GM18873 (cell line): ENCODE data around the gene APOBEC3B.
"Not testable (repeated sequence)": the region's sequence is repeated elsewhere in the genome, so short reads cannot be mapped to it uniquely, and the experiment has no call there.

ENCODE experiments used
- ATAC-seq: cut with Tn5 transposase; IDR thresholded peaks from one replicate; pipeline ENCODE4 v1.9.1; 2021; ENCODE audit warnings: mild to moderate bottlenecking, moderate library complexity, moderate number of reproducible peaks; ENCODE audit not compliant: unreplicated experiment, low FRiP score

APOBEC3B gene

GRCh38 chr22:38950527-38951295, 31.4 kb upstream of the APOBEC3B start:
- ATAC-seq, result no peak

GRCh38 chr22:38951734-38952133, 30.4 kb upstream of the APOBEC3B start:
- no peak for ATAC-seq

- ATAC-seq, result no peak
Observed at GRCh38 chr22:38952281-38952993, 29.7 kb upstream of the APOBEC3B start.

GRCh38 chr22:38953091-38953490, 29.1 kb upstream of the APOBEC3B start:
- ATAC-seq, result no peak

- no peak for ATAC-seq
Observed at GRCh38 chr22:38953577-38954413, 28.4 kb upstream of the APOBEC3B start.

- ATAC-seq, result no peak
Observed at GRCh38 chr22:38954414-38955043, 27.6 kb upstream of the APOBEC3B start.

- no peak for ATAC-seq
Observed at GRCh38 chr22:38955250-38955905, 26.8 kb upstream of the APOBEC3B start.

GRCh38 chr22:38955926-38956325, 26.2 kb upstream of the APOBEC3B start:
- ATAC-seq, result no peak

- no peak for ATAC-seq
Observed at GRCh38 chr22:38956551-38956950, 25.6 kb upstream of the APOBEC3B start.

GRCh38 chr22:38957046-38957770, 24.9 kb upstream of the APOBEC3B start, which contains the start of gene APOBEC3A:
APOBEC3A (plus strand) TSS chr22:38957609; CDS start chr22:38957692, 83 bp downstream.
- no peak for ATAC-seq

GRCh38 chr22:38957808-38958650, 24.1 kb upstream of the APOBEC3B start:
- ATAC-seq, result no peak

- ATAC-seq, result not testable (repeated sequence)
Observed at GRCh38 chr22:38958651-38958943, 23.6 kb upstream of the APOBEC3B start.

GRCh38 chr22:38959590-38959989, 22.6 kb upstream of the APOBEC3B start:
- ATAC-seq, result no peak

- ATAC-seq, result not testable (repeated sequence)
Observed at GRCh38 chr22:38960673-38961072, 21.5 kb upstream of the APOBEC3B start.

GRCh38 chr22:38963291-38963738, 18.8 kb upstream of the APOBEC3B start:
- ATAC-seq, result not testable (repeated sequence)

- ATAC-seq, result no peak
Observed at GRCh38 chr22:38963872-38964271, 18.3 kb upstream of the APOBEC3B start.

- no peak for ATAC-seq
Observed at GRCh38 chr22:38964306-38964705, 17.8 kb upstream of the APOBEC3B start.

- ATAC-seq, result no peak
Observed at GRCh38 chr22:38964989-38965388, 17.2 kb upstream of the APOBEC3B start.
